ENCODE results near the gene ARFGAP2.

Gene ARFGAP2

DNA sequence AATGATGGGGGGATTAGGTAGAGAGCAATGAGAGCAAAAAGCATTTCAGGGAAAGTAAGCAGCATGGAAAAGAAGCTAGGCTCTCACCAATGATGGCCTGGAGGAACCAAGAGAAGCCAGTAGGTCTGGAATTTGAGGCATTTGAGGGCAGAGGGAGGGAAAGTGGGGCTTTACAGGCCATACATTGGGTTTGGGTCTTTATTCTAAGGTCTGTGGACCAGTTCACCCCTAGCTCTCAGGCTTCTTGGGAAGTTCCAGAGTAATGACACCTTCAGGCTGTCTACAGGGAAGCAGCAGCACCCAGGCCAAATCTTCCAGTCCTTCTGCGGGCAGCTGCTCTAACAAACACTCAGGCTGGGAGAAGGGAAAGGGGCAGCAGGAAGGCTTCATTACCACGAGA is 29.4 kb downstream of the ARFGAP2 start:
- no peak overlapping the region for H3K4me3 ChIP-seq (ENCODE audit: low read depth, low read length)
- DNase-seq (ENCODE audit: low read depth) = no peak
- TF ChIP-seq CTCF (IDR thresholded peaks at IDR 0.05; ENCODE audit: low read depth, low read length) (no peak), POLR2A (IDR thresholded peaks at IDR 0.05; ENCODE audit: extremely low read depth, insufficient read length) (no peak), MYC (IDR thresholded peaks at IDR 0.05; ENCODE audit: low read depth, low read length) (no peak)
- TF ChIP-seq, protein P1, sequence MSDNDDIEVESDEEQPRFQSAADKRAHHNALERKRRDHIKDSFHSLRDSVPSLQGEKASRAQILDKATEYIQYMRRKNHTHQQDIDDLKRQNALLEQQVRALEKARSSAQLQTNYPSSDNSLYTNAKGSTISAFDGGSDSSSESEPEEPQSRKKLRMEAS (IDR thresholded peaks at IDR 0.05; ENCODE audit: low read depth, low read length) = no peak

GRCh38 chr11:47144541-47144940 is 32.1 kb downstream of the ARFGAP2 start:
- DNase-seq (ENCODE audit: low read depth) = no peak
- TF ChIP-seq CTCF (IDR thresholded peaks at IDR 0.05; ENCODE audit: low read depth, low read length) (no peak), POLR2A (IDR thresholded peaks at IDR 0.05; ENCODE audit: extremely low read depth, insufficient read length) (no peak)
- TF ChIP-seq, protein P1 (IDR thresholded peaks at IDR 0.05; ENCODE audit: low read depth, low read length) = no peak
- H3K4me3 ChIP-seq (ENCODE audit: low read depth, low read length) = no peak overlapping the region

DNA sequence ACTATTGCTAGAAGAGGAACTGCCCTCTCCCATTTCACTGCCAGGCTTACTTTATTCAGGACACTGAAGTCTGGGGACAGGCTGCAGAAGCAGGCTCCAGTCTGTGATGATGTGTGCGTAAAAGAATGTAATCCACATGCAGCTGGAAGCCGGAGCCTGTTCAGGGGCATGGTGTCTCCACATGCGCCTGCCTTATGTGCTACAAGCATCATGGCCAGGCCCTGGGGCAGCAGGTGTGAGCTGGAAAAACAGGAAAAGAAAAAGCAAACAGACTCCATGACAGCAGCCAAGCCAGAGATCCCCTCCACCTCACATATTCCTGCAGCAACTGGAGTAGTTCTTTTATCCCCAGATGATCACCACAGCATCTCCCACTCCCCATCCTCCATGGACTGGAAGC is 33.4 kb downstream of the ARFGAP2 start:
- H3K4me3 ChIP-seq (ENCODE audit: low read depth, low read length) = no peak overlapping the region
- no peak for DNase-seq (ENCODE audit: low read depth)
- TF ChIP-seq CTCF (IDR thresholded peaks at IDR 0.05; ENCODE audit: low read depth, low read length) = no peak
- no peak for TF ChIP-seq MYC (IDR thresholded peaks at IDR 0.05; ENCODE audit: low read depth, low read length)
- TF ChIP-seq, protein P1 (IDR thresholded peaks at IDR 0.05; ENCODE audit: low read depth, low read length) = no peak
- TF ChIP-seq POLR2A (IDR thresholded peaks at IDR 0.05; ENCODE audit: extremely low read depth, insufficient read length) = no peak

DNA sequence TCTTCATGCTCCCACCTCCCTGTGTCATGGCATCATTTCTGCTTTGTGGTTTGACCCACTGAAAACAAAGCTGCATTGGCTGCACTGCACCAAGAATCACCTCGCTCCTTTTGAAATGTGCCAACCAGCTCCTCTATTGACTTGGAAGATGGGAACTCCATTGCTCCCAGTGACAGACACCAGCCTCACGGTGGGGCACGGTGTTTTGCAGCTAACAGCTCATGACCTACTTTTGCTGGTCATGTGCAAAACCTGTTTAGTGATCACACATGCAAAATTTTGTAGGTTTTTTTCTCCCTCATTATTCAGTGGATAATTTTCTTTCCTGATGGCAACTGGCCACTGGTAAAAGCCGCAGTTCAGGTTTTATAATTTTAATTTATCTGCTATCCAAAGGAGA is 36.8 kb downstream of the ARFGAP2 start:
- no peak overlapping the region for H3K4me3 ChIP-seq (ENCODE audit: low read depth, low read length)
- no peak for DNase-seq (ENCODE audit: low read depth)
- TF ChIP-seq MYC (IDR thresholded peaks at IDR 0.05; ENCODE audit: low read depth, low read length) = no peak
- TF ChIP-seq, protein P1 (IDR thresholded peaks at IDR 0.05; ENCODE audit: low read depth, low read length) = no peak
- TF ChIP-seq POLR2A (IDR thresholded peaks at IDR 0.05; ENCODE audit: extremely low read depth, insufficient read length) = no peak
- TF ChIP-seq CTCF (IDR thresholded peaks at IDR 0.05; ENCODE audit: low read depth, low read length) = no peak

DNA sequence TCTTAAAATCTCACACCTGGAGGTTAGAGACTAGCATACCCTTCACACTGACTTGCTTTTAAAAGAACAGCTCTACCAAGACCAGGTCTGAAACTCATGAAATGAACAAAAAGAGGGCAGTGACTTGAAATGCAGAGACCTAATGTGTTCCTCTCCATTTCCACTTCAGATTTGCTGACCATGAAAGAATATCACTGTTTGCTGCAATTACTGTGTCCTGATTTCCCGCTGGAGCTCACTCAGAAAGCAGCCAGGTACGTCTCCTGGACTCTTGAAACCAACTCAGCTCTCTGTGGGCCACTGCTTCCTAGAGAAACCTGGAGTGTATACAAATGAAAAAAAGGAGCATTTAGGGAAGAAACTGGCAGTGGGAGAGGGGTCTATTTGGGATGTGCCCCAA is 39.2 kb downstream of the ARFGAP2 start:
- TF ChIP-seq, protein P1 (IDR thresholded peaks at IDR 0.05; ENCODE audit: low read depth, low read length) = no peak
- no peak for TF ChIP-seq POLR2A (IDR thresholded peaks at IDR 0.05; ENCODE audit: extremely low read depth, insufficient read length)
- no peak for TF ChIP-seq CTCF (IDR thresholded peaks at IDR 0.05; ENCODE audit: low read depth, low read length)
- H3K4me3 ChIP-seq (ENCODE audit: low read depth, low read length) = no peak overlapping the region
- no peak for DNase-seq (ENCODE audit: low read depth)

DNA sequence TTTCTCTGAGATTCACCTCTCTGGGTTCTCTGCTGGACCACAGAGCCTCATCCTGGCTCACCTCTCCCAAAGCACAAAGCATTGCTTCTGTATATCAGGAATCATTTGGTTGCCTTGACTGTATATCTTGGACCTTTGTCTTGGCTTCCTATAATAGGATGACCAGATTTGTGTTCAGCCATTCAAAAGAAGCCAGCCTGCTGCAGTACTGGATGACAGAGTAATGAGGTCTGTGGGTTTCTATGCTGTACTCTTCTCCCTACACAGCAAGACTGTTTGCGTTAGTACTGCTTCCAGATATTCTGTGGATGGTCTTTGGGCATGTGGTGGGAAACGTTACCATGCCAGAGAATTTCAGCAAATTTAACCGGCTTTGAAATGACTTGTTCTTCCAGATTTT is 39.8 kb downstream of the ARFGAP2 start:
- no peak for DNase-seq (ENCODE audit: low read depth)
- TF ChIP-seq CTCF (IDR thresholded peaks at IDR 0.05; ENCODE audit: low read depth, low read length) (no peak), POLR2A (IDR thresholded peaks at IDR 0.05; ENCODE audit: extremely low read depth, insufficient read length) (no peak), MYC (IDR thresholded peaks at IDR 0.05; ENCODE audit: low read depth, low read length) (no peak)
- TF ChIP-seq, protein P1 (IDR thresholded peaks at IDR 0.05; ENCODE audit: low read depth, low read length) = no peak
- no peak overlapping the region for H3K4me3 ChIP-seq (ENCODE audit: low read depth, low read length)
